Activated T-cell treated with anti-CD3 and anti-CD28 coated beads, Interleukin-2, amount 50 U/mL, for 24 hours (primary cell): ENCODE results near the gene FAHD2B.
"Not testable (repeated sequence)": the region's sequence is repeated elsewhere in the genome, so short reads cannot be mapped to it uniquely, and the experiment has no call there.

Experiments used
- DNase-seq: peaks from one replicate; pipeline ENCODE4 v3.0.0-alpha.2; 2020
- H3K27ac Mint-ChIP-seq: 2 replicates; pipeline ENCODE4 v1.8.0; 2020; ENCODE audit warnings: mild to moderate bottlenecking, mixed read lengths
- H3K27me3 Mint-ChIP-seq: 2 replicates; pipeline ENCODE4 v1.8.0; 2020; ENCODE audit warnings: mixed read lengths
- H3K36me3 Mint-ChIP-seq: 2 replicates; pipeline ENCODE4 v1.8.0; 2020; ENCODE audit warnings: low read depth, mixed read lengths
- H3K4me1 Mint-ChIP-seq: 2 replicates; pipeline ENCODE4 v1.8.0; 2020; ENCODE audit warnings: low read depth, mixed read lengths
- H3K4me3 Mint-ChIP-seq: 2 replicates; pipeline ENCODE4 v1.8.0; 2020; ENCODE audit warnings: mild to moderate bottlenecking, moderate library complexity, mixed read lengths
- H3K9me3 Mint-ChIP-seq: 2 replicates; pipeline ENCODE4 v1.8.0; 2020; ENCODE audit warnings: mixed read lengths

The FAHD2B gene

GRCh38 chr2:97085093-97085492 is 9.6 kb downstream of the FAHD2B start:
- H3K36me3 Mint-ChIP-seq: peaks cover 17% of the 10 kb centered on the region
- H3K4me3 Mint-ChIP-seq, H3K27me3 Mint-ChIP-seq, H3K27ac Mint-ChIP-seq, DNase-seq, H3K9me3 Mint-ChIP-seq, H3K4me1 Mint-ChIP-seq: not testable (repeated sequence)

DNA sequence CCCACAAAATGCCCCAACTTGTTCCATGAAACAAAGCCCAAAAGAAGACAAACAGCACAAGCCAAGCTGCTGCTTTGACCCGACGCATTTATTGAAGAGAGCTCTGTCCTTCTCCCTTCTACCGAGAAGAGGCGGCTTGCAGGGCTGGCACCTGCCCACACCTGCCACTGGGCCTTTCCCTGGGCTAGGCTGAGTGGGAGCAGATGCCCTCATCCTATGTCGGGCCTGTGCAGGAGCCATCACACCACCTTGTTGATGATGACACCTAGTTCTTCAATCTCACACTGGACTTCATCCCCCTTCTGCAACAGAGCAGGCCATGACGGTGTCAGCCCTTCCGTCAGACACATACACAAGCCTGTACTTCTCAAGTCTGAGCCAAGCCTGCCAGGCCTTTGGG is 11.2 kb downstream of the FAHD2B start:
- not testable (repeated sequence) for DNase-seq, H3K9me3 Mint-ChIP-seq, H3K27ac Mint-ChIP-seq, H3K27me3 Mint-ChIP-seq, H3K4me1 Mint-ChIP-seq, H3K4me3 Mint-ChIP-seq
- peaks cover 12% of the 10 kb centered on the region for H3K36me3 Mint-ChIP-seq

DNA sequence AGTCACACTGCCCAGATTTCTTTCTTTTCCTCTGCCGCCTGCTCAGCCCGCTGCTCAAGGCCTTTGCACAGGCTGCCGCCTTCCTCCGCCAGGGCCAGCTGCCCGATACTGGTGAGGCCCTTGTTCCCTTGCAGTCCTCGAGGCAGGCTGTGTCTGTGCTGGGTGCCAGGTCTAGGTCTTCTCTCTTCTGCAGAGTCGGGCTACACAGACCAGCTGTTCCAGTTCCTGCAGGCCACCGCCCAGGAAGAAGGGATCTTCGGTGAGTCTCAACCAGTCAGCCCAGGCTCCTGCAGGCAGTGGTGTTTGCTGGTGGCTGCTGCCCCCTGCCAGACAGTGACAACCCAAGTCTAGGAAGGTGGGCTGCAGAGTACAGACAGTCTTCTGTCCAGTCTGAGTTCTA is 12.5 kb downstream of the FAHD2B start:
- H3K4me3 Mint-ChIP-seq, DNase-seq, H3K4me1 Mint-ChIP-seq, H3K9me3 Mint-ChIP-seq, H3K27ac Mint-ChIP-seq, H3K27me3 Mint-ChIP-seq, H3K36me3 Mint-ChIP-seq: not testable (repeated sequence)

DNA sequence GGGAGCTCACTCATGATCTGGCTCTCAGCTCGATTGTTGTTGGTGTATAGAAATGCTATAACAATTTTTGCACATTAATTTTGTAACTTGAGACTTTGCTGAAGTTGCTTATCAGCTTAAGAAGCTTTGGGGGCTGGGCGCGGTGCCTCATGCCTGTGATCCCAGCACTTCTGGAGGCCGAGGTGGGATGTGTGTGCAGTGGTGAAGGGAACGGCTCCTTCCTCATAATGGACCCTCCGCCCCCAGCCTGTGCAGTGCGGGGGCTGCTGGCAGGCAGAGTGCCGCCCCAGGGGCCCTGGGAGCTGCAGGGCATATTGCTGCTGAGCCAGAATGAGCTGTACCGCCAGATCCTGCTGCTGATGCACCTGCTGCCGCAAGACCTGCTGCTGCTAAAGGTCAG is 13.8 kb downstream of the FAHD2B start:
- not testable (repeated sequence) for H3K4me1 Mint-ChIP-seq, H3K9me3 Mint-ChIP-seq, H3K27me3 Mint-ChIP-seq, H3K36me3 Mint-ChIP-seq, H3K27ac Mint-ChIP-seq, H3K4me3 Mint-ChIP-seq, DNase-seq

DNA sequence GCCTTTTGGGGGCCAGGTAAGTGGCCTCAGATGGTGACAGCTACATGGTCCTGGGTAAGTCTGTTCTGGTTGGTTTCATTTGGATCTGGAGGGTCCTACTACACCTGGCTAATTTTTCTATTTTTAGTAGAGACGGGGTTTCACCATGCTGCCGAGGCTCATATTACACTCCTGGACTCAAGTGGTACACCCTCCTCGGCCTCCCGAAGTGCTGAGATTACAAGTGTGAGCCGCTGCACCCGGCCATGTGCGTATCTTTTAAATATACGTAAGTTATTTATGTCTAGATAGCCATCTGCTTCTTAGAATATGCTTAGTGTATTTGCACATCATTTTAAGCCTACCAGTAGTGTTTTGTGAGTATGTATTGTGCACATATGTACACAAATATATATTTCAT is 17.5 kb downstream of the FAHD2B start:
- not testable (repeated sequence) for DNase-seq, H3K9me3 Mint-ChIP-seq, H3K36me3 Mint-ChIP-seq, H3K4me3 Mint-ChIP-seq, H3K27ac Mint-ChIP-seq, H3K27me3 Mint-ChIP-seq, H3K4me1 Mint-ChIP-seq

- peaks cover 11% of the 10 kb centered on the region for H3K27me3 Mint-ChIP-seq
- not testable (repeated sequence) for H3K4me1 Mint-ChIP-seq, DNase-seq, H3K9me3 Mint-ChIP-seq, H3K27ac Mint-ChIP-seq, H3K4me3 Mint-ChIP-seq, H3K36me3 Mint-ChIP-seq
These were observed 23.8 kb downstream of the FAHD2B start for GRCh38 chr2:97070915-97071314.

DNA sequence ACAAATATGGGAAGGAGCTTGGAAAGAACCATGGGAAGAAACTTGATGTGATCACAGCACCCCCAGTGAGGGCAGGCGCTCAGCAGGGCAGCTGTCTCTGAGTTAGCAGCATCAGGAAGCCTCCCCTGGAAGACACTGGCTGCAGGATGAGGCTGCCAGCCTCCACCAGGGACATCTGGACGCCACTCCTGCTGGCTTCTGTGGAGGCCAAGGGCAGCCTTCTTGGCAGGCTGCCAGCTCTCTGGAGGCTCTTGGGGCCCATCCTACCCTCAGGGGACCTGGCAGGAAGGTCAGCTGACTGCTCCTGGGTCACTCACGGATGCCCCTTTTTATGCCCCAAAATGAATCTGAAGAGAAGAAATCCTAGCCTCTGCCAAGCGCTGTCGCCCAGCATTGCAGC is 26.0 kb downstream of the FAHD2B start:
- peaks cover 11% of the 10 kb centered on the region for H3K27me3 Mint-ChIP-seq
- not testable (repeated sequence) for H3K9me3 Mint-ChIP-seq, H3K27ac Mint-ChIP-seq, H3K4me3 Mint-ChIP-seq, DNase-seq, H3K36me3 Mint-ChIP-seq, H3K4me1 Mint-ChIP-seq

GRCh38 chr2:97068074-97068473 is 26.6 kb downstream of the FAHD2B start:
- H3K4me3 Mint-ChIP-seq: no peak overlapping the region

DNA sequence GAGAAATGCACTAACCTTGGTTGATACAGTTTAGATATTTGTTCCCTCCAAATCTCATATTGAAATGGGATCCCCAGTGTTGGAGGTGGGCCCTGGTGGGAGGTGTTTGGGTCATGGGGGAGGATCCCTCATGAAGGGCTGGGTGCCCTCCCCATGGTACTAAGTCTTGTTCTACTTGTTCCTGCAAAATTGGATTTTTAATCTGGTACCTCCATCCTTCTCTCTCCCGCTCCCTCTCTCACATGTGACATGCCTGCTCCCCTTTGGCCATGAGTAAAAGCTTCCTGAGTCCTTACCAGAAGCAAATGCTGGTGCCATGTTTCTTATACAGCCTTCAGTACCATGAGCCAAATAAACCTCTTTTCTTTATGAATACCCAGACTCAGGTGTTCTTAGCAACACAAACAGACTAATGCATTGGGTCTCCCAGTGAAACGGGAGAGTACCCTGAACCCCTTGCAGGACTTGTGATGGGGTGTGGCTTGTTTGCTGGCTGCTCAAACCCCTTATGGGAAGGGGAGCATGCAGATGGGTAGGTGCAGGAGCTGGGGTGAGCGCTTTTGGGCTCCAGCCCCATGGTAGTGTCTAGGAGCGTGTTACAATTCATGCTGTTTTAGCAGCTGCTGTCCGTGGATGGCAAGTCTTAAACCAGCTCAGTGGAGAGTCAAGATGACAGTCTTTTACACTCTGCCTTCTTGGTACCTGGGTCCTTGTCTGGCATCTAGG is 27.2 kb downstream of the FAHD2B start:
- Mint-ChIP-seq H3K27ac (no peak overlapping the region), H3K9me3 (no peaks in the 10 kb centered on the region), H3K36me3 (no peaks in the 10 kb centered on the region), H3K4me1 (no peaks in the 10 kb centered on the region), H3K27me3 (peaks cover 11% of the 10 kb centered on the region), H3K4me3 (no peak overlapping the region)
- DNase-seq: no peak

More at GRCh38 chr2:97068074-97068473, 26.6 kb downstream of the FAHD2B start:
- Mint-ChIP-seq H3K27me3 (peaks cover 11% of the 10 kb centered on the region), H3K4me1 (no peaks in the 10 kb centered on the region), H3K36me3 (no peaks in the 10 kb centered on the region), H3K9me3 (no peaks in the 10 kb centered on the region), H3K27ac (no peak overlapping the region)
- DNase-seq: no peak

DNA sequence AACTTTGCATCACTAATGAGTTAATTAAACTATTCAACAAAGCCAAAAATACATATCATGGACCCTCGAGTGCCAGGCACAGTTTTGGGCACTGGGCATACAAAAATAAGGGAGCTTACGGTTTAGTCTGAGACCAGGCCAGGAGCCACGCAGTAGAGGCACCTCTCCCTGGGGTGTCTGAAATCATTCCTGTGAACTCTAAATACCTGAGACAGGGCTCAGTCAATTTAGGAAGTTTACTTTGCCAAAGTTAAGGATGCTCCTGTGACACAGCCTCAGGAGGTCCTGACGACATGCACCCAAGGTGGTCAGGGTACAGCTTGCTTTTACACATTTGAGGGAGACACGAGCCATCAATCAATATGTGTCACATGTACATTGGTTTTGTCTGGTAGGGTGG is 28.7 kb downstream of the FAHD2B start:
- peaks cover 11% of the 10 kb centered on the region for H3K27me3 Mint-ChIP-seq
- not testable (repeated sequence) for H3K4me1 Mint-ChIP-seq, H3K9me3 Mint-ChIP-seq, DNase-seq, H3K4me3 Mint-ChIP-seq, H3K27ac Mint-ChIP-seq, H3K36me3 Mint-ChIP-seq

DNA sequence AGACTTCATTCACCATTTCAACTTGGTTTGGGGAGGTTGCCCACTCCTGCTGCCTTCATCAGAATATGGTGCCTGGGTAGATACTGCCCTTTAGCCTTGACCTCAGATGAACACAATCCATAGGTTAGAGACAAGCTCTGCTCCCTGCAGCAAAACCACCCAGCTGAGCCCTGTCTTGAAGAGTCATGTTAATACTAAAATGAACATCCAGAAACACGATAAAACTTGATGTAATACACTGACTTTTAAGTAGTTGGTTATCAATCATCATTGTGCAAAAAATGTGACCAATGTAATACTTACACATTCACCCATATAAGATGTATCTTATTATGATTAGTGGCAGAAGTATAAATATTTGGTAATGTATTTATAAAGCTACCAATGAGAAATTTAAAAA is 32.7 kb downstream of the FAHD2B start:
- H3K36me3 Mint-ChIP-seq, H3K27ac Mint-ChIP-seq, DNase-seq, H3K27me3 Mint-ChIP-seq, H3K4me3 Mint-ChIP-seq, H3K9me3 Mint-ChIP-seq, H3K4me1 Mint-ChIP-seq: not testable (repeated sequence)

DNA sequence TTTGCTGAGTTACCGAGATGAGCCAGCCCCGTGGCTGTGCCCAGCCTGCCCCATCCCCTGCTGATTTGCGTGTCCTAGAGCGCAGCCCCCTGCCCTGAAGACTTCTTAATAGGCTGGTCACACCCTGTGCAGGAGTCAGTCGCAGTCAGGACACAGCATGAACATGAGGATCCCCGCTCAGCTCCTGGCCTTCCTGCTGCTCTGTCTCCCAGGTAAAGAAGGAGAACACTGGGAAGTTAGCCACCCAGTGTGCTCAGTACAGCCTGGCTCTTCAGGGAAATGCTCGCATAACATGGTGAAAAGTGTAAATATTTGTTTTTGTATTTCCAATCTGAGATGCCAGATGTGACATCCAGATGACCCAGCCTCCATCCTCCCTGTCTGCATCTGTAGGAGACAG is 34.9 kb downstream of the FAHD2B start:
- H3K27ac Mint-ChIP-seq, H3K36me3 Mint-ChIP-seq, H3K4me1 Mint-ChIP-seq, H3K9me3 Mint-ChIP-seq, DNase-seq, H3K27me3 Mint-ChIP-seq, H3K4me3 Mint-ChIP-seq: not testable (repeated sequence)

DNA sequence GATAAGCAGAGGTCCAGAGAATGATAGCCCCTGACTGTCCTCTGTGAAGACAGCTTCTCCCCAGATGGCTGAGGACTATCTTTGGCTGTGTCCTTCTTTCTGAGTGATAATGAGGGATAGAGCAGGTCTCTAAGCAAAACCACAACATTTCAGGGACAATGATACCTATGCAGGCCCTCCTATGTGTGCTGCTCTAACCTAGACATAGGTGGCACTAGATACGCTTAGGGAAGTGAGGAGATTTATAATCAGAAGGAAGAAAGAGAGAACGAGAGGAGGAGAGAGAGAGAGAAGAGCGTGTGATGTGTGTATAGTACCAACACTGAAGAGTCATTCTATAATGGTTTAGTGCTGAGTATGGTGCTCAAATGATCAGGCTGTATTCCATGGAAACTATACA is 38.5 kb downstream of the FAHD2B start:
- H3K4me1 Mint-ChIP-seq, H3K9me3 Mint-ChIP-seq, DNase-seq, H3K4me3 Mint-ChIP-seq, H3K27ac Mint-ChIP-seq, H3K36me3 Mint-ChIP-seq, H3K27me3 Mint-ChIP-seq: not testable (repeated sequence)

- not testable (repeated sequence) for H3K27ac Mint-ChIP-seq, H3K4me3 Mint-ChIP-seq, H3K36me3 Mint-ChIP-seq, H3K4me1 Mint-ChIP-seq, H3K27me3 Mint-ChIP-seq, DNase-seq, H3K9me3 Mint-ChIP-seq
These were observed 44.6 kb downstream of the FAHD2B start for GRCh38 chr2:97050032-97050431.

- not testable (repeated sequence) for H3K4me1 Mint-ChIP-seq, H3K4me3 Mint-ChIP-seq, H3K27ac Mint-ChIP-seq, H3K36me3 Mint-ChIP-seq, DNase-seq, H3K27me3 Mint-ChIP-seq, H3K9me3 Mint-ChIP-seq
These were observed 46.2 kb downstream of the FAHD2B start for GRCh38 chr2:97048448-97048847.

DNA sequence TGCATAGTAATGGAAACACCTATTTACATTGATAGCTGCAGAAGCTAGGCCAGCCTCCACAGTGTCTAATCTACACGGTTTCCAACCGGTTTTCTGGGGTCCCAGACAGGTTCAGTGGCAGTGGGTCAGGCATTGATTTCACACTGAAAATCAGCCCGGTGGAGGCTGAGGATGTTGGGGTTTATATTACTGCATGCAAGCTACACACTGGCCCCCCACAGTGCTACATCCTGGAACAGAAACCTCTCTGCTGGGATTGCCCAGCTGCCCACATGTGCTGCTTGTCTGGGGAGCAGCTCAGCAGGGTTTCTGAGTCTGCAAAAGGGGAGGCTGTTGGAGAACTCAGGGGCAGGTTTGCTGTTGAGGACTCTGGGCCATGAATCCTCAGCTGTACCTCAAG is 48.0 kb downstream of the FAHD2B start:
- H3K27me3 Mint-ChIP-seq, DNase-seq, H3K36me3 Mint-ChIP-seq, H3K27ac Mint-ChIP-seq, H3K4me3 Mint-ChIP-seq, H3K4me1 Mint-ChIP-seq, H3K9me3 Mint-ChIP-seq: not testable (repeated sequence)
